Erythroblast (primary cell): ENCODE measurements around the gene HMGCR.

ENCODE experiments used
- DNase-seq, 2 experiments: peaks; one replicate each; lab custom pipeline; 2025; lab: John Stamatoyannopoulos, UW
- GATA1 ChIP-seq: IDR thresholded peaks from 2 replicates; pipeline ENCODE4 v1.6.1; 2011; ENCODE audit warnings: low read depth, mild to moderate bottlenecking, control low read depth, low read length, moderate library complexity
- POLR2A ChIP-seq: IDR thresholded peaks from 2 replicates; pipeline ENCODE4 v1.6.1; 2011; ENCODE audit warnings: mild to moderate bottlenecking, low read length

Gene HMGCR

GRCh38 chr5:75335486-75335885 lies 1.5 kb upstream of the HMGCR start:
- DNase-seq, result no peak
- TF ChIP-seq GATA1, result no peak

- no peak for TF ChIP-seq GATA1
- TF ChIP-seq POLR2A, result no peak
- DNase-seq, result no peak
Measured at GRCh38 chr5:75335952-75336614, 937 bp upstream of the HMGCR start.

GRCh38 chr5:75337366-75338021 lies 474 bp downstream of the HMGCR start:
- peak; percentile 68 to 79 for DNase-seq

GRCh38 chr5:75338408-75338807 lies 1.4 kb downstream of the HMGCR start:
- no peak for TF ChIP-seq POLR2A
- DNase-seq, result peak in 1 of 2 experiments; percentile 52

More at GRCh38 chr5:75337366-75338021, 474 bp downstream of the HMGCR start:
- TF ChIP-seq POLR2A (no peak), GATA1 (no peak)

GRCh38 chr5:75340714-75341478 lies 3.9 kb downstream of the HMGCR start:
- TF ChIP-seq GATA1, result no peak
- TF ChIP-seq POLR2A, result no peak
- DNase-seq, result no peak

GRCh38 chr5:75341934-75342333 lies 4.9 kb downstream of the HMGCR start:
- DNase-seq, result no peak
- TF ChIP-seq GATA1 (no peak), POLR2A (no peak)

- no peak for DNase-seq
Measured at GRCh38 chr5:75342836-75343235, 5.8 kb downstream of the HMGCR start.

GRCh38 chr5:75348241-75348640 lies 11.2 kb downstream of the HMGCR start:
- TF ChIP-seq GATA1 (no peak), POLR2A (no peak)
- no peak for DNase-seq

More at GRCh38 chr5:75342836-75343235, 5.8 kb downstream of the HMGCR start:
- TF ChIP-seq GATA1 (no peak), POLR2A (no peak)

GRCh38 chr5:75349663-75350062 lies 12.6 kb downstream of the HMGCR start:
- no peak for DNase-seq
- TF ChIP-seq POLR2A (no peak), GATA1 (no peak)

- no peak for DNase-seq
- TF ChIP-seq GATA1 (no peak), POLR2A (no peak)
Measured at GRCh38 chr5:75351139-75351926, 14.3 kb downstream of the HMGCR start.

- DNase-seq, result no peak
- no peak for TF ChIP-seq POLR2A
- TF ChIP-seq GATA1, result no peak
Measured at GRCh38 chr5:75355236-75355635, 18.2 kb downstream of the HMGCR start.

GRCh38 chr5:75356719-75357118 lies 19.7 kb downstream of the HMGCR start:
- no peak for DNase-seq
- no peak for TF ChIP-seq POLR2A
- TF ChIP-seq GATA1, result no peak

- no peak for DNase-seq
- TF ChIP-seq POLR2A (no peak), GATA1 (no peak)
Measured at GRCh38 chr5:75358117-75358516, 21.1 kb downstream of the HMGCR start.
